ENCODE measurements around the gene SMAD3. TPM values are rescaled to one million over a fixed set of nuclear protein-coding genes. Genes with fewer than 3 reads are reported as not detected.

SMAD3 gene
- total and polyA plus RNA-seq, 2 of the 8 experiments (the other 6 are each of a cell fraction or from before 2014, with no cell fraction given): 10.1 to 12.4 TPM

DNA sequence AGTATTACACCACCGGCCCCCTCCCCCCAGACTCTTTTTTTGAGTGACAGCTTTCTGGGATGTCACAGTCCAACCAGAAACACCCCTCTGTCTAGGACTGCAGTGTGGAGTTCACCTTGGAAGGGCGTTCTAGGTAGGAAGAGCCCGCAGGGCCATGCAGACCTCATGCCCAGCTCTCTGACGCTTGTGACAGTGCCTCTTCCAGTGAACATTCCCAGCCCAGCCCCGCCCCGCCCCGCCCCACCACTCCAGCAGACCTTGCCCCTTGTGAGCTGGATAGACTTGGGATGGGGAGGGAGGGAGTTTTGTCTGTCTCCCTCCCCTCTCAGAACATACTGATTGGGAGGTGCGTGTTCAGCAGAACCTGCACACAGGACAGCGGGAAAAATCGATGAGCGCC, 125.4 kb downstream of the SMAD3 start:
- H4K20me1 ChIP-seq (replicated peaks in 1 of 2; ENCODE audit: control insufficient read depth in 1 of 2, insufficient read depth in 2 of 2, low read length in 2 of 2): peaks cover 0 to 3% of the 10 kb centered on the region in 2 experiments
- DNase-seq (ENCODE audit: low read depth in 1 of 2, low spot score in 2 of 2) (no peak), FAIRE-seq (no peak)
- no peak overlapping the region for H2BK12ac ChIP-seq (ENCODE audit: low read depth, low read length)
- H4K5ac ChIP-seq (ENCODE audit: insufficient read length, low read depth, low read length): no peak overlapping the region
- H3K4me3 ChIP-seq (ENCODE audit: extremely low read depth in 1 of 4, insufficient read depth in 2 of 4, low read depth in 3 of 4, low read length in 4 of 4): no peak overlapping the region
- no peaks in the 10 kb centered on the region for H3K79me1 ChIP-seq (ENCODE audit: low read depth, low read length)
- no peak overlapping the region for H4K91ac ChIP-seq (replicated peaks; ENCODE audit: insufficient read length, low read length)
- no peak for TF ChIP-seq PHF8 (conservative IDR thresholded peaks at IDR 0.05; ENCODE audit: low read depth, low read length)
- H2AK5ac ChIP-seq (ENCODE audit: low read depth, low read length): no peak overlapping the region
- H2BK15ac ChIP-seq (ENCODE audit: low read length): no peak overlapping the region
- no peak overlapping the region for H2BK120ac ChIP-seq (replicated peaks; ENCODE audit: low read depth, low read length)
- WGBS, 2 experiments (ENCODE audit: extremely low coverage in 1 of 2, insufficient coverage in 1 of 2, insufficient read length in 1 of 2, insufficient replicate concordance in 2 of 2, low coverage in 1 of 2, low lambda C conversion rate in 2 of 2, missing lambda C conversion rate in 1 of 2): 91% methylated on average over 9 of the region's 11 CpGs; no CpG with 5 or more reads in 1 of the 2 experiments
- no peak overlapping the region for H3K4ac ChIP-seq (replicated peaks; ENCODE audit: insufficient read length, low read depth, low read length)
- ChIA-PET CTCF (ENCODE audit: partially characterized antibody) (interaction anchor here (0.8 to 1.2 kb wide), 2 partner anchors 111 to 244 kb away, joined by 3 to 4 read pairs; no protein-coding TSS in a partner anchor), POLR2A (ENCODE audit: partially characterized antibody) (no interaction called here)
- peaks cover 0 to 20% (median 4%) of the 10 kb centered on the region in 4 experiments; a peak in 6 of 8 replicates for H3K36me3 ChIP-seq (ENCODE audit: control insufficient read depth in 2 of 4, insufficient read depth in 4 of 4, low read length in 3 of 4)
- H2BK20ac ChIP-seq (ENCODE audit: low read length): no peak overlapping the region
- H3K9ac ChIP-seq (replicated peaks in 1 of 4; ENCODE audit: extremely low read depth in 1 of 4, low read depth in 3 of 4, low read length in 3 of 4): no peak overlapping the region
- H3K9me3 ChIP-seq (ENCODE audit: insufficient read depth in 2 of 2, low read depth in 1 of 2, low read length in 1 of 2): no peaks in the 10 kb centered on the region
- H4K8ac ChIP-seq (ENCODE audit: extremely low read depth, insufficient read depth, low read length): no peak overlapping the region
- no peak overlapping the region for H3K18ac ChIP-seq (ENCODE audit: extremely low read depth, low read length)
- H3K79me2 ChIP-seq (ENCODE audit: control insufficient read depth in 1 of 2, insufficient read depth in 2 of 2, low read length in 2 of 2): no peaks in the 10 kb centered on the region
- H3K14ac ChIP-seq (ENCODE audit: insufficient read length): no peak overlapping the region
- H3K4me2 ChIP-seq (ENCODE audit: insufficient read depth in 1 of 2, low read depth in 2 of 2, low read length in 2 of 2): no peak overlapping the region
- no peak overlapping the region for H3K56ac ChIP-seq (replicated peaks; ENCODE audit: insufficient read length, low read depth, low read length)
- H3K27ac ChIP-seq (ENCODE audit: low read depth, low read length): no peak overlapping the region
- no peak overlapping the region for H3K23ac ChIP-seq (ENCODE audit: insufficient read length)
- no peaks in the 10 kb centered on the region for H3K23me2 ChIP-seq (ENCODE audit: low read depth, low read length)
- no peak overlapping the region for H2BK5ac ChIP-seq (ENCODE audit: low read depth, low read length)
- no peaks in the 10 kb centered on the region for H3K4me1 ChIP-seq (replicated peaks in 1 of 4; ENCODE audit: control insufficient read depth in 3 of 4, insufficient read depth in 4 of 4, low read length in 3 of 4)
- no peak overlapping the region for H2AFZ ChIP-seq (ENCODE audit: low read length)
- H3K27me3 ChIP-seq (replicated peaks in 1 of 4; ENCODE audit: control insufficient read depth in 3 of 4, extremely low read depth in 1 of 4, insufficient read depth in 3 of 4, low read length in 3 of 4): no peaks in the 10 kb centered on the region

Data from H1 (cell line).